ELR (cell line): ENCODE results near the gene PREX1.

ENCODE experiments used
- DNase-seq: peaks from one replicate; pipeline ENCODE4 v3.0.0-alpha.2; 2015; ENCODE audit warnings: low read depth

PREX1 gene

GRCh38 chr20:48750941-48751635 is 76.7 kb downstream of the PREX1 start:
- no peak for DNase-seq

- no peak for DNase-seq
These were observed 77.4 kb downstream of the PREX1 start for GRCh38 chr20:48750376-48750775.

GRCh38 chr20:48749437-48749836 is 78.4 kb downstream of the PREX1 start:
- peak; percentile 19 for DNase-seq

GRCh38 chr20:48748556-48748955 is 79.2 kb downstream of the PREX1 start:
- no peak for DNase-seq

GRCh38 chr20:48747840-48748414 is 79.9 kb downstream of the PREX1 start:
- DNase-seq: no peak

GRCh38 chr20:48745330-48745729 is 82.5 kb downstream of the PREX1 start:
- no peak for DNase-seq

GRCh38 chr20:48744515-48744914 is 83.3 kb downstream of the PREX1 start:
- DNase-seq: no peak

- DNase-seq: no peak
These were observed 84.0 kb downstream of the PREX1 start for GRCh38 chr20:48743807-48744206.

GRCh38 chr20:48742912-48743680 is 84.7 kb downstream of the PREX1 start:
- DNase-seq: no peak

- no peak for DNase-seq
These were observed 85.6 kb downstream of the PREX1 start for GRCh38 chr20:48742233-48742632.

- no peak for DNase-seq
These were observed 86.1 kb downstream of the PREX1 start for GRCh38 chr20:48741669-48742068.

GRCh38 chr20:48740712-48741111 is 87.1 kb downstream of the PREX1 start:
- no peak for DNase-seq

- DNase-seq: no peak
These were observed 87.5 kb downstream of the PREX1 start for GRCh38 chr20:48740292-48740649.

GRCh38 chr20:48739395-48740291 is 88.2 kb downstream of the PREX1 start:
- DNase-seq: no peak

- DNase-seq: peak; percentile 26
These were observed 89.1 kb downstream of the PREX1 start for GRCh38 chr20:48738399-48739304.

- no peak for DNase-seq
These were observed 89.8 kb downstream of the PREX1 start for GRCh38 chr20:48738094-48738398.

- no peak for DNase-seq
These were observed 90.2 kb downstream of the PREX1 start for GRCh38 chr20:48737434-48738093.

GRCh38 chr20:48736636-48737035 is 91.2 kb downstream of the PREX1 start:
- no peak for DNase-seq

- peak; percentile 41 for DNase-seq
These were observed 91.6 kb downstream of the PREX1 start for GRCh38 chr20:48736231-48736630.

- DNase-seq: no peak
These were observed 92.7 kb downstream of the PREX1 start for GRCh38 chr20:48735112-48735511.
